PC-3 (cell line): ENCODE results near the gene FUT4. TPM values are rescaled to one million over a fixed set of nuclear protein-coding genes. Genes with fewer than 3 reads are reported as not detected.

ENCODE experiments used
- ATAC-seq: fragments of 200-7000 bp; cut with Tn5 transposase; 2 replicates; pipeline ENCODE4 v1.9.1; 2020; ENCODE audit warnings: mild to moderate bottlenecking, moderate library complexity
- BruUV-seq: library from RNA; stranded (reverse); fragments of 400-500 nt; replicated peaks from 2 replicates; lab custom pipeline; 2021; lab: Mats Ljungman, UMichigan
- CTCF ChIA-PET: fragments of 300-600 bp; sonication (Branson Sonifier 250); formaldehyde crosslinking; loops from one replicate; lab custom pipeline; 2022; ENCODE audit warnings: antibody characterized with exemption; lab: Charles Lee
- POLR2A ChIA-PET: fragments of 300-600 bp; sonication (Branson Sonifier 250); formaldehyde crosslinking; loops from one replicate; lab custom pipeline; 2022; ENCODE audit warnings: antibody characterized with exemption; ENCODE audit not compliant: unreplicated experiment; lab: Charles Lee
- DNase-seq: peaks from one replicate; pipeline ENCODE4 v3.0.0-alpha.2; 2015
- H2AFZ ChIP-seq: fragments of 300-600 bp; sonication (generic); 2 replicates; pipeline ENCODE4 v1.6.0; 2016; ENCODE audit warnings: antibody characterized with exemption, low read length
- H3F3A ChIP-seq: fragments of 300-600 bp; sonication (generic); one replicate; pipeline ENCODE4 v1.6.0; 2017; ENCODE audit warnings: antibody characterized with exemption, low read length, control low read depth, mild to moderate bottlenecking; ENCODE audit not compliant: unreplicated experiment
- H3K27ac ChIP-seq: fragments of 300-600 bp; sonication (generic); 2 replicates; pipeline ENCODE4 v1.5.1; 2016; ENCODE audit warnings: mild to moderate bottlenecking, low read length
- H3K27me3 ChIP-seq: fragments of 300-600 bp; sonication (generic); 2 replicates; pipeline ENCODE4 v1.6.1; 2016; ENCODE audit warnings: low read length, mixed read lengths
- H3K36me3 ChIP-seq: fragments of 300-600 bp; sonication (generic); 2 replicates; pipeline ENCODE4 v1.6.1; 2016; ENCODE audit warnings: low read depth, mixed run types, low read length, mixed read lengths
- H3K4me1 ChIP-seq: fragments of 300-600 bp; sonication (generic); 2 replicates; pipeline ENCODE4 v1.5.1; 2016; ENCODE audit warnings: low read length; ENCODE audit not compliant: insufficient read depth
- H3K4me2 ChIP-seq: fragments of 300-600 bp; sonication (generic); 2 replicates; pipeline ENCODE4 v1.6.0; 2016; ENCODE audit warnings: low read length
- H3K4me3 ChIP-seq: fragments of 300-600 bp; sonication (generic); 2 replicates; pipeline ENCODE4 v1.5.1; 2016; ENCODE audit warnings: mild to moderate bottlenecking, low read length, mixed read lengths
- H3K79me2 ChIP-seq: fragments of 300-600 bp; sonication (generic); 2 replicates; pipeline ENCODE4 v1.6.1; 2017; ENCODE audit warnings: low read length, mixed read lengths
- H3K9ac ChIP-seq: fragments of 300-600 bp; sonication (generic); 2 replicates; pipeline ENCODE4 v1.6.0; 2016; ENCODE audit warnings: mild to moderate bottlenecking, low read length
- H3K9me2 ChIP-seq: fragments of 300-600 bp; sonication (generic); replicated peaks from 2 replicates; pipeline ENCODE4 v1.6.1; 2016; ENCODE audit warnings: mixed run types, low read length, mixed read lengths
- H3K9me3 ChIP-seq: fragments of 300-600 bp; sonication (generic); 2 replicates; pipeline ENCODE4 v1.6.1; 2016; ENCODE audit warnings: low read length, mixed read lengths
- H4K20me1 ChIP-seq: fragments of 300-600 bp; sonication (generic); 2 replicates; pipeline ENCODE4 v1.6.1; 2016; ENCODE audit warnings: low read length, mixed read lengths
- EZH2 ChIP-seq: fragments of 300-600 bp; sonication (generic); IDR thresholded peaks from one replicate; pipeline ENCODE4 v1.6.1; 2017; ENCODE audit warnings: antibody characterized with exemption, mild to moderate bottlenecking, low read length; ENCODE audit not compliant: unreplicated experiment
- EZH2phosphoT487 ChIP-seq: fragments of 300-600 bp; sonication (generic); IDR thresholded peaks from 2 replicates; pipeline ENCODE4 v1.6.1; 2018; ENCODE audit warnings: mild to moderate bottlenecking, antibody characterized with exemption, low read length, borderline replicate concordance
- intact Hi-C: fragments of 100-400 bp; cut with micrococcal nuclease; formaldehyde crosslinking; loops from 2 replicates; pipeline ENCODE4 v1.9.0; 2023
- total RNA-seq: library from RNA; depleted of rRNA; stranded (reverse); fragments of >200 nt; gene quantifications from 2 replicates; pipeline ENCODE4 v1.2.3, GENCODE V29; 2014
- TF ChIP-seq, protein P1 (sequence below): fragments of 300-600 bp; sonication (generic); conservative IDR thresholded peaks from 2 replicates; pipeline ENCODE4 v1.5.1; 2017; ENCODE audit warnings: antibody characterized with exemption, low read depth, mild to moderate bottlenecking, low read length

FUT4 gene
- total RNA-seq, 1 experiment from 2014 or later = 2.8 TPM

DNA sequence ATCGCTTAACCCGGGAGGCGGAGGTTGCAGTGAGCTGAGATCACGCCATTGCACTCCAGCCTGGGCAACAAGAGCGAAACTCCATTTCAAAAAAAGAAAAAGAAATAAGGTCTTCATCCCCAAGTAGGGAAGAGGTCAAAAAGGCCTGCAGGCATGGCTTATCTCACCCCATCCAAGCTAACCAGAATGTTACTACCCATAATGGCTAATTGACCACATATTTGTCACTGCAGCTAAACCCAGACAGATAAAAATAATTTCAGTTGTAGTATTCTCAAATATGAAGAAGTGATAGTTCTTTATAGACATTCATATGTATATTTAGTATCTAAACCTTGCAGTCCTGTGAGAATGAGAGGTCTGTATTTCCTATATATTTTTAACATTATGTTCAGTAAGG lies 41.3 kb downstream of the FUT4 start:
- intact Hi-C loops = no loop called here
- DNase-seq (no peak), ATAC-seq (no peak)
- no peaks in the 10 kb centered on the region for H3K36me3 ChIP-seq
- H3K9me2 ChIP-seq = no peaks in the 10 kb centered on the region
- no peaks in the 10 kb centered on the region for H3K9me3 ChIP-seq
- H3K27ac ChIP-seq = no peak overlapping the region
- no peaks in the 10 kb centered on the region for H3K79me2 ChIP-seq
- no peak for TF ChIP-seq EZH2
- TF ChIP-seq EZH2phosphoT487 = no peak
- TF ChIP-seq, protein P1, sequence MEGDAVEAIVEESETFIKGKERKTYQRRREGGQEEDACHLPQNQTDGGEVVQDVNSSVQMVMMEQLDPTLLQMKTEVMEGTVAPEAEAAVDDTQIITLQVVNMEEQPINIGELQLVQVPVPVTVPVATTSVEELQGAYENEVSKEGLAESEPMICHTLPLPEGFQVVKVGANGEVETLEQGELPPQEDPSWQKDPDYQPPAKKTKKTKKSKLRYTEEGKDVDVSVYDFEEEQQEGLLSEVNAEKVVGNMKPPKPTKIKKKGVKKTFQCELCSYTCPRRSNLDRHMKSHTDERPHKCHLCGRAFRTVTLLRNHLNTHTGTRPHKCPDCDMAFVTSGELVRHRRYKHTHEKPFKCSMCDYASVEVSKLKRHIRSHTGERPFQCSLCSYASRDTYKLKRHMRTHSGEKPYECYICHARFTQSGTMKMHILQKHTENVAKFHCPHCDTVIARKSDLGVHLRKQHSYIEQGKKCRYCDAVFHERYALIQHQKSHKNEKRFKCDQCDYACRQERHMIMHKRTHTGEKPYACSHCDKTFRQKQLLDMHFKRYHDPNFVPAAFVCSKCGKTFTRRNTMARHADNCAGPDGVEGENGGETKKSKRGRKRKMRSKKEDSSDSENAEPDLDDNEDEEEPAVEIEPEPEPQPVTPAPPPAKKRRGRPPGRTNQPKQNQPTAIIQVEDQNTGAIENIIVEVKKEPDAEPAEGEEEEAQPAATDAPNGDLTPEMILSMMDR = no peak
- BruUV-seq = no TSS peak
- H3F3A ChIP-seq = no peaks in the 10 kb centered on the region
- ChIA-PET CTCF (interaction anchor here (0.6 kb wide), 1 partner anchor 48 kb away, joined by 3 read pairs; no protein-coding TSS in a partner anchor), POLR2A (no interaction called here)
- H3K4me2 ChIP-seq = no peak overlapping the region
- H3K4me3 ChIP-seq = no peak overlapping the region
- H3K27me3 ChIP-seq = peaks cover 8% of the 10 kb centered on the region; the same call in 1 of the 2 replicates
- no peaks in the 10 kb centered on the region for H3K4me1 ChIP-seq
- no peaks in the 10 kb centered on the region for H4K20me1 ChIP-seq
- no peak overlapping the region for H3K9ac ChIP-seq
- no peak overlapping the region for H2AFZ ChIP-seq

DNA sequence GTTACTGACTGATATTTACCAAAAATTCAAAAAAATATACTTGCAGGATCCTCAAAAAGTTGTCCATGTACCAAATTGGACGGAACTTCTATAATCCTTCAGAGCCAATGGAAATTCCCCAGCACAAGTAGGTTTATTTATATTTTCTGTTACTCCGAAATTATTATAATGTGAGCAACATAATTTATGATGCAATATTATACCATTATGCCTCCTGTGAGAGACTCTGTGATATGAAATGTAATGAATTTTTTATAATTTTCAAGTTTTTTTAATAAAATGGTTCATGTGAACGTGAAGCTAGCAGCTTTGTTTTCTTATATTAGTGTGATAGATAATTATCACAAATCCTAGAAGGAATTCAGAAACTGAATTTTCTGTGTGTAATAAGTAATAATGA lies 41.7 kb downstream of the FUT4 start:
- H3K36me3 ChIP-seq = no peaks in the 10 kb centered on the region
- no peak for DNase-seq
- TF ChIP-seq, protein P1 = no peak
- TF ChIP-seq EZH2phosphoT487 (no peak), EZH2 (no peak)
- H3K4me1 ChIP-seq = no peaks in the 10 kb centered on the region
- intact Hi-C loops = no loop called here
- H4K20me1 ChIP-seq = no peaks in the 10 kb centered on the region
- no peaks in the 10 kb centered on the region for H3K9me3 ChIP-seq
- no peak overlapping the region for H3K27ac ChIP-seq
- no peak overlapping the region for H3K4me3 ChIP-seq
- no peak overlapping the region for H2AFZ ChIP-seq
- no TSS peak for BruUV-seq
- peaks cover 12% of the 10 kb centered on the region; the same call in 1 of the 2 replicates for H3K27me3 ChIP-seq
- H3K9ac ChIP-seq = no peak overlapping the region
- H3F3A ChIP-seq = no peaks in the 10 kb centered on the region
- no peak for ATAC-seq
- ChIA-PET POLR2A (no interaction called here), CTCF (interaction anchor here (0.6 kb wide), 1 partner anchor 48 kb away, joined by 3 read pairs; no protein-coding TSS in a partner anchor)
- H3K9me2 ChIP-seq = no peaks in the 10 kb centered on the region
- H3K79me2 ChIP-seq = no peaks in the 10 kb centered on the region
- no peak overlapping the region for H3K4me2 ChIP-seq

DNA sequence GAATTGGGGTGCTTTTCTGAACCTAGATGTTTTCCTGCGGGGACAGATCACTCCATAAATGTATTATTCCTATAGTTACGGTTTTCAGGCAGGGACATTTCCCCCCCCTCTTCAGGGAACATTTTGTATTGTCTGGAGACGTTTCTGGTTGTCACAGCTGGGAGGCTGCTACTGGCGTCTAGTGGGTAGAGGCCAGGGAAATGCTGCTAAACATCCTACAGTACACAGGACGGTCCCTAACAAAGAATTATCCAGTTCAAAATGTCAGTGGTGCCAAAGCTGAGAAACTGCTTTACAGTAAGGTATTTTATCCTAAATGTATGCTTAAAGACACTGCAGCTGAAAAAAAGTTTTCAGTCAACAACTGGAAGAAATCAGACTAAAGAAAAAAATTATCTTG lies 42.8 kb downstream of the FUT4 start:
- H3F3A ChIP-seq = no peaks in the 10 kb centered on the region
- intact Hi-C loops = no loop called here
- DNase-seq (no peak), ATAC-seq (no peak)
- H3K36me3 ChIP-seq = no peaks in the 10 kb centered on the region
- H3K79me2 ChIP-seq = no peaks in the 10 kb centered on the region
- TF ChIP-seq EZH2 = no peak
- TF ChIP-seq, protein P1 = no peak
- no peak for TF ChIP-seq EZH2phosphoT487
- H3K27me3 ChIP-seq = peaks cover 22% of the 10 kb centered on the region; the same call in 1 of the 2 replicates
- no peak overlapping the region for H2AFZ ChIP-seq
- ChIA-PET POLR2A (no interaction called here), CTCF (no interaction called here)
- no peak overlapping the region for H3K4me2 ChIP-seq
- BruUV-seq = no TSS peak
- no peak overlapping the region for H3K4me3 ChIP-seq
- no peak overlapping the region for H3K9ac ChIP-seq
- no peaks in the 10 kb centered on the region for H3K4me1 ChIP-seq
- H3K9me3 ChIP-seq = no peaks in the 10 kb centered on the region
- no peaks in the 10 kb centered on the region for H3K9me2 ChIP-seq
- H4K20me1 ChIP-seq = no peaks in the 10 kb centered on the region
- H3K27ac ChIP-seq = no peak overlapping the region
